ENCODE data around the gene CIT.

Gene CIT

DNA sequence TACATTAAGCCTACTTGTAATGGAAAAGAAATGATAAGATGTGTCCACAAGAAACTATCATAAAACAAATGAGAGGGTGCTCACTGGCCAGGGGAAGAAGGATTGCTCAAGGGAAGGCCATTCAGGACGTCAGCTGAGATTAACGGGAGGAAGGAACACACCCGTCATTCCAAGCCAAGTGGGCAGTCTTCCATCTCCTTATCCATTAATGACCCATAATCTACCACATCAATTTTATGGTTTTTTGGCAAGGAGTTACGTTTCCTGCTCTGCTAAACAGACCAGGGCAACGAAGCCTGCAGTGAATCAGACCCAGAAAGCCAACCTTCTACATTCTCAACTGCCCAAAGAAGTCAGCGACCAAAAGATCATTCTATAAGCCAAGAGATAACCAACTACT is 184.1 kb downstream of the CIT start:
- DNase-seq, result no peak

DNA sequence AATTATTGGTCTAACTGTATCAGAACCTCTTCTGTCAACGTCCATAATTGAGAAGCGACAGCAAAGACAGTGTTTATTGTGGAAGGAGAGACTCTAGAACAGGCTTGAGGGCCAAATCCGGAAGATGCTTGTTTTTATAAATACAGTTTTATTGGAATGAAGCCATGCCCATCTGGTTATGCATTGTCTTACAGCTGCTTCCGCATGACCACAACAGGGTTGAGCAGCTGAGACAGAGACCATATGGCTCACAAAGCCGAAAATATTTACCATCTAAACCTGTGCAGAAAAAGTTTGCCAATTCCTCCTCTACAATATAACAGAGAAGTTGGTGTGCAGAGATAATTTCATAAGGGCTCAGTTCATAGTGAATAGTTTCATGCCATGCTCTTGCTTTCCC is 184.7 kb downstream of the CIT start:
- DNase-seq, result no peak

DNA sequence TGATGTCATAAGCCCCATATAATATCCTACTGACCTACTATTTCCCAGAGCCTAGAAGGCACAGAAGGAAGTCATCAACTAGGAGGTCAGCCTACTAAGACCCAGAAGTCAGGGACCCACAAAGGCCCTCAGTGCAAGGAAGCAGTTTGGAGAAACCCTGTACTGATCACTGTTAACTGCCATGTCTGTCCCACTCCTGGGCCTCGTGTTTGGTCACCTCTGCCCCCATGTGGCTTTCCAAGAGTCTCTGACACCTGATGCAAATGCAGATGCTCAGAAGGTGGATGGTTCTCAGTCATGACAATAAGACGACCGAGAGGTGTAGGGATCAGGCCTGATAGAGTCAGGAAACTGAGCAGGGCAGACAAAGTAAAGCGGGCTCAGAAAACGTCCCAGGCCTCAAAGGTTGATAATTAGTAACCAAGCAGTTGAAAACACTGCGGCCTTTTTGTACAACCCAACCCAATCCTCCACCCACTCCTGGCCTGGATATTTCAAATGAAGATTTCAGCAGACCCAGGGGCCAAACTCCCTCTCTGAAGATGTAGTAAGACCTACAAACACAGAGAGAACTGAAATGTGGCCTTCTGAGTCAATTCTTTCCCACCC is 185.8 kb downstream of the CIT start:
- DNase-seq, result no peak

DNA sequence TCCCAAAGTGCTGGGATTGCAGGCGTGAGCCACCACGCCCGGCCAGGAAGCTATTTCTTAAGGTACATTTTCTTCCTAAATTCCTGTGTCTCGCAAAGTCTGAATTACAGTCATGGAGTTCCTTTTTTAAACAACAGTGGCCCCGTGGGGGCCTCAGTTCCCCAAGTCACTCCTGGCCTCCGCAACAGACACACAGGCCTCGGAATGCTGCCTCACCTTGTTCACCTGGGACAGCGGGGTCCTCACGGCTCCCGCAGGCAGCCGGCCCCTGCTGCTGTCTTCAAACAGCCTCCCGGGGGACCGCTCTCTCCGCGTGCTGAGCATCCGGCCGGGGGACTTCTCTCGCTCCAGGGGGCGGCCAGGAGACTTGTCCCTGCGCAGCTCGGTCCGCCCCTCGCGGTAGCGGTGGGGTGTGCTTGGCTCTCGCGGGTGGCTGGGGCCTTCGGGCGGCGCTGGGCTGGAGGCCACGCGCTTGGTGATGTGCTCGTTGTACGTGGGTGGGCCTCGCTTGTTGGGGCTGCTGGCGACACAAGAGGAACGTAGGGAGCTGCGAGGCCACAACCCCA is 187.1 kb downstream of the CIT start:
- no peak for DNase-seq

DNA sequence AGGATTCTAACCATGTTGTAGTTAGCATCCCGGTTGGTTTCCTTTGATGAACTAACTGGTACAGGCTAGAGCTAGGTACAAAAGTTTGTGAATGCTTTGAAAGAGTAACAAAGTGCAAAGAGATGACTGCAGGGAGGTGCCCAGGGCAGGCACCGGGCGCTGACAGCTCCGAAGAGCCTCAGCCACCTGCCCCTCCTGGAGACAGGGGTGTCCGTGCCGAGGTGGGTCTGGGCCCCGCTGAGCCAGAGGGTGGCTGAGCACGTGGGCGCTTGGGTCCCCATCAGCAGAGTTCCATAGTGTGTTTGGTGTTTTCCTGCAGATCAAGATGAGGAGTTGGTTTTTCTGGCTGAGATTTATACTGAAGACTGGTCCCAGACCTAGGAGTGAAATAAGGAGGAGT is 189.2 kb downstream of the CIT start:
- no peak for DNase-seq

DNA sequence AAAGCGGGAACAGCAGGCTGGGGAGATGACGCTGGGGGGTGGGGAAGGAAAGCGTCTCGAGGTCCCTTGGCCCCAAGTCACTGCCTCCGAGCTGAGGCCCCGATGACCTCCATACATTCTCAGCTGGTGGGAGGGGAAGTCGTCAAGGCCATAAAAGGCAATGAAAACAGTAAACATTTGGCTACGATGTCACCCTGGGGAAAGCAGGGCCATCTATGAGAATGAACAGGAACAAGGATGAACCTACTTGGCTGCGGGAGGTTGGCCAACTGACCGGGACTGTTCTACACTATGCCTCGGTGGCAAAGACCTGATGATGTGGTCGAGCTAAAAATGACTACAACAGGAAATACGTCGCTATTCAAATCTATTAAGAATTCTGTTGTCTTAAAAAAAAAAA is 189.7 kb downstream of the CIT start:
- DNase-seq, result no peak

DNA sequence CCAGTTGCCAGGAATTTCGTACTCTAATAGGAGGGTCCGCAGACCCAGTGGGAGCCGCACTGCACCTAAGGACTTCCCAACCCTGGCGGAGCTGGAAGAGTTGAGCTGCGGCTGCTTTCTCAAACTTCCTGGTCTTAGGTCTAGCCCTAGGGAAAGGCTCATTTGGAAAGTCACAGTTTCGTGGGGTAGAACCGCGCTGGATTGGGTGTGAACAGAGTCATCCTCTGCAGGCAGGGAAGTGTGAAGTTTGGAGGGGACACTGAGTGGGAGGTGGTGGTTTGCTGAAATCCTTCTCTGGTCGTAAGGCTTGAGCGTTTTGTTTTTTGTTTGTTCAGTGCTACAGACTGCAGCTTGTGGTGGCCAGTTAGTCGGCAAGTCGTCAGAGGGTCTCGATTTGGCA is 190.3 kb downstream of the CIT start:
- no peak for DNase-seq

DNA sequence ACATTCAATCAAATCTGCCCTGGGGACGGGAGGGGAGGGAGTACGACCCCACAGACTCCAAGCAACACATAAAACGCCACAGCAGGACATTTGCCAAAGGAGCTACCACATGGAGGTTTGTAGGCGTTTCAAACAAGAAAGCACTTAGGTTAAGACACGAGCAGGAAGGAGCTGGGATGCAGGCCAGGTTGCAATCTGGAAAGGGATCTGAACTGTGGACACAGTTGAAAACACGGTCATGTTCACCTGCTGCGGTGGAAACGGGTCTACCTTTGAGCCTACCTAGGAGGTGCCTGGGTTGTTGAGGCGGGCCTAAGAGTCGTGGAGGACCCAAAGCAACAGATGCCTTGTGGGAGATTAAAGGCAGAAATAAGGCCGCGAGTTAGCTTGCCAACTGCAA is 190.8 kb downstream of the CIT start:
- DNase-seq, result no peak

DNA sequence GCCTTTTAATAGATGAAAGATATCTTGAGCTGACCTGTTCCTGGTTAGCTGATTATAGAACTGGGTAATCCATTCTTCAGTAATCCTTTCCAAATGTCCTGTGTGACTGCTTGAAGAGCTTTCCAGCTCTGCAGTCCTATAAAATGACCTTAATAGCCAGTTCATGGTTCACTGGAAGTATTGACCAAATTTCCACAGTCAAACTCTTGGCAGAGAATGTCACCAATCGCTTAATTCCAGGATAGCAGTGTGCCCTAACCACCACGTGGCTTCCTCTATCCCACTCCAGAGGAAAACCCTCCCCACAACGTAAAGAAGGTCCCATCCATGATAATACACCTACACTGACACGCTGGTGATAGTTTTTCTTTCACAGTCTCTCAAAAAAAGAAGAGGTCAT is 191.7 kb downstream of the CIT start:
- no peak for DNase-seq

DNA sequence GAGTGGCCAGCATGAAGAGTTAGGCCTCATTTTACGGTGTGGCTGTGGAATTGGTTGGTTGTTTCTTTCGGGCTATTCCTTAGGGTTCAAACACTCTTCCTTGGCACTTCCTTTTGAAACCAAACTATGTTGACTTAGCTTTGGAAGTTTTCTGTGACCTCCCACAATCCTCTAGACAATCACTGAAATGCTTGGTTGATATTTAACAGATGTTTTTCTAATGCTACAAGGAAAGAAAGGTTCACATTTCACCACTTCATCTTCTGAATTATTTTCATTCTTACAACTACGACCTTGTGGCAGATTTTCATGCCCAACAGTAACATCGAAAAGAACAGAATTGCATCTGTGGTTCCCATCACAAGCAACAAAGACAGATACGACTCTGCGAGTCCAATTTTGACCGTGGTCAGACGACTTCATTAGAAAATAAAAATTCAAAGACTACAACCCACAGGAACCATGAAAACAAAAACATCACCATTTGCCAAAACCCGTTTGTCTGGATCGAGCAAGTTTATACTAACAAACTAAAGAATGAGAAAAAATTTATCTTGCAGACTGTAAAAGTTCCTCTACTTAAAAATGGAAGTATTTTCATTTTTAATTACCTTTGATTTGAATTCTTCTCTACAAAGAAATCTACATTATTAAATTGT is 192.3 kb downstream of the CIT start:
- no peak for DNase-seq

DNA sequence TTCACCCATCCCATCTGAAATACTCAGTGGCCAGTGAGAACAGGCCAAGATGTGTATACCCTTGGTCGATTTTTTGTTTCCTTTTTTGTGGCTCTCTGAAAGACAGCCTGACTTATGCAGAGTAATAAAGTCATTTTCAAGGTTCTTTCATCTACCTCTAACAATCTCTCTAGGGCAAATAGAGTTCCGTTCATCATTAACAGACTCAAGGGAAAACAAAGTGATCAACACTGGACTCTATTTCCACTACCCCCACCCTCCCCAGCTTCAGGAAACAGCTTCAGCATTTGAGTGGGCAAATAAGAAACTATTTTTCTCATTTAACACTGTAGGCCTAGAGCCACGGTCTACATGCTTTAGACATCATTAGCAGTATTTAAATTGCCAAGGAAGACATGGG is 193.3 kb downstream of the CIT start:
- no peak for DNase-seq

DNA sequence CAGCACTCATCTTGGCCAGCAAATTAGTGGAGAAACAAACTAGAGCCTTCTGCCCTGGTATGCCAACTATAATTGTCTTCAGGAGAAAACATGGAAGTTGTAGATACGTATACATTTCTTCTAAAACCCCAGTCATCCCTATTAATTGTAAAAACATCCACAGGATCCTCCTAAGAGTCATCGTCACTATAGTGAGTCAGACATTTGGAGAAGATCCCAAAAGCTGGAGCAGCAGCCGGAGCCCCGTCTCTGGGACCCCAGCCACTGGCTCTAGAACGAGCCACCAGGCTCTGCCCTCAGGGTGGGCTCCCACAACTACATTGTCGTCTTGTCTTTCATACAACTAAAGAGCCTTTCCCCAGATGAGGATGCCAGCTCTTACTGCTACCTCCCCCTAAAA is 193.7 kb downstream of the CIT start:
- no peak for DNase-seq

DNA sequence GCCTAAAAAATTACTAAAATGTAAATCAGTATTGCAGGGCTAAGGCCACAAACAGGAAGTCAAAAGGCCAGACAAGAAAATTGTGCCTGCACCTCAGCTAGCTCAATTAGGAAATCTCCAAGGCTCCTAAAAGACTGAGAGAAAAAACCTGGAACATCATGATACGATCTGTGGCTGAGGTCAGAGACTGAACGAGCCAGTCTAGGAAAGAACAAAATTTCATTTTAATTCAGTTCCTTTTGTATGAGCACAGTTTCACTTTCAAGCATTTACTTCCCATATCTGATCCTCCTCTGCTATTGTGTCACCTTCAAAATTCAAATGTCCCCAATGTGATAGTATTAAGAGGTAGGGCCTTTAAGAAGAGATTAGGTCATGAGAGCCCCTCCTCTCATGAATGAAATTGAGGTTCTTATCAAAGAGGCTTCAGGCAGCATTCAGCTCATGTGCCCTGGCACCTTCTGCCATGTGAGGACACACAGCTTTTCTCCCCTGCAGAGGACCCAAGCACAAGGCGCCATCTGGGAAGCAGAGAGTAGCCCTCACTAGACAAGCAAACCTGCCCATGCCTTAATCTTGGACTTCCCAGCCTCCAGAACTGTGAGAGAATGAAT is 194.4 kb downstream of the CIT start:
- DNase-seq, result peak; percentile 28 to 74 (median 56)

DNA sequence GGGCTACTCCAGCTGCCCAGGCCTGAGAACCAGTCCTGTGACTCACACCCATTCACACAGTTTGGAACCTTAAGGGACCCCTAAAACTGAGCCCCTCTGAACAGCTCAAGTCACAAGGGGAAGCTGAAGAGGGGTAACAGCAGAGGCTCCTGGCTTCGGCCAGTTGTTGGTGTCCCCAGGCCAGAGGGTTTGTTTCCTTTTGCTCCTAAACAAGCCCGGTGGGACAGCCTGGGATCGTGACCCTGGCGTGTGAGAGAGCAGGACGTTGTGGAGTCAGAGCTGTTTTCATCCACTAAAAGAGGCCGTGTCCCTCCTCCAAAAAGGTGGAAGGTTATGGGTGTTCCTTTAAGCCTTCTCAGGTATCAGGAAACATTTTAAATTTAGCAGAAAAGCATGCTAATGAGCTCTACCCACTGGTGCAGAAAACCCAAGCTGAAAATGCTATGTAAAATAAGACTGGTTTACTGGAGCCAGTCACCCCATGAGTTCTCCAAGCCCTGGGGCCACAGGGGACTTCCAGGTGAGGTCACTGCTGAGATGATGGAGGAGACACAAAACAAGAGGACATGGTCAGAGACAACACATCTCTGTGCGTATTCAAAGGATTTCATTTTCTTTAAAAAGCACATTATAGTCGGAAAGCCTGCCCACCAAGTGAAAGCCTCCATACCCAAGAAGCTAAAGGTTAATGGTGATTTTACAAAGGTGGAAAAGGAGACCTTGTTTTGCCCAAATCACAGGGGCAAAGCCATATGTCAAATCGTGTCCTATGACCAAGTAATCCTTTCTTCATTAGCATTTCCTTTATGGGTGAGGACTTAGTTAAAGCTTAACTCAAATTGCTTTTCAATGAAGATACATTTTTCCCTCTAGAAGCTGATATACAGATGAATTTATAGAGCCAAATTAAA is 195.1 kb downstream of the CIT start:
- DNase-seq, result peak in 1 of 4 experiments; percentile 11

DNA sequence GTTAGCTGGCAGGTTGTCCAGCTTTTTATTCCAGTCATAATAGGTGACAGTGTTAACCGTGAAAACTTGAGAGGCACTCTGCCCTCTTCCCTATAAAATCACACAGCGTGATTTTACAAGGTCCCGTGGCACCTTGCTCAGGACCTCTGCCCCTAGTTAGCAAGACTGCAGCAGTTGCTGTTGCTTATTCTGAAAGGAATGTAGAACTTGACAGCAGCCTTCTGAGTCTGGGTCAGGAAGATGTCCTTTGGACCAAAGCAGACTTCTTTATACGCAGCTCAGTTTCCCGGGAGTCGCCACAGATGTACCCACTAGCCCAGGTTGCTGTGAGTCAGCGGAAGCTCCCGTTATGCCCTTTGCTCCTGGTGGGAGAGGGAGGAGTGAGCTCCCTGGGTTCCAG is 196.0 kb downstream of the CIT start:
- no peak for DNase-seq

DNA sequence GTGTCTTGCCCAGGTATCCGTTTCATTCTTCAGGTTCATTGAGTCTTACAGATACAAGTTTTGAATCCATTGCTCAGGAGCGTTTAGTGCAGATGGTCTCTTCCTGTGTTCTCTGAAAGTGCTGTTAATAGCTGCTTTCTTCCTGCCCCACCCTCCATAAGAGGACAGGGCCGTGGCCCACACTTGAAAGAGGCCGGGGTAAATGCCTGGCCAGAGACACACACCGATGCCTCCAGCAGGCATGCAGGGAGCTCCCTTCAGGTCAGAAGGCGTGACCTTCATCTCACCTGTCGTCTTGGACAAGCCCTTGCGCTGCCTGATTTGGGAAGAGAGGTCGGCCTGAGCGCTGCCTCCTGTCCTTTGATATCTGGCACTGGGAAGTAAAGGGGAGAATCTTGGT is 197.6 kb downstream of the CIT start:
- no peak for DNase-seq

DNA sequence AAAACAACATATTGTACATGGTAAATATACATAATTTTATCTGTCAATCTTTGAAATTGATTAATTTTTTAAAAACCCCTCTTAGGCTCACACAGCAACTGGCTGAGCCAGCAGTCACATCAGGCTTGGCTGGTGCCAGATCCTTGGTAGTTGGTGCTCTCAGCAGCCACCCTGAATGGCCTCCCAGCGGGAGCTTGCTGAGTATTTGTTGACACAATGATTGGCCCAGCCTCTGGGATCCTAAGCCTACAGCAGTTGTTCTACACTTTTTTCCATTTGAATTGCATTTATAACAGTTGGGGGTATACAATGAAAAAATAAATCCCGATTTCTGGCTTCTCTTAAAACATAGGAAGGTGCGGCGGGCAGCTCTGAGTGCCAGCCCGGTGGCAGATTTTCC is 198.0 kb downstream of the CIT start:
- DNase-seq, result no peak

DNA sequence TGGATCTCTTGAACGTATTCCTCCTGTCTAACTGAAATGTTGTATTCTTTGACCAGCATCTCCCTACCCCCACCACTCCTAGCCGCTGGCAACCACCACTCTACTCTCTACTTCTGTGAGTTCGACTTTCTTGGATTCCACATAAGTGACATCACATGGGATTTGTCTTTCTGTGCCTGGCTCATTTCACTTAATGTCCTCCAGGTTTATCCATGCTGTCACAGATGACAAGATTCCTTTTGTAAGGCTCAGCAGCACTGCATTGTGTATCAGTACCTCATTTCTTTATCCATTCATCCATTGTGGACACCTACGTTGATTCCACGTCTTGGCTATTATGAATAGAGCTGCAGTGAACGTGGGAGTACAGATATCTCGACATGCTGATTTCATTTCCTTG is 198.7 kb downstream of the CIT start:
- no peak for DNase-seq

DNA sequence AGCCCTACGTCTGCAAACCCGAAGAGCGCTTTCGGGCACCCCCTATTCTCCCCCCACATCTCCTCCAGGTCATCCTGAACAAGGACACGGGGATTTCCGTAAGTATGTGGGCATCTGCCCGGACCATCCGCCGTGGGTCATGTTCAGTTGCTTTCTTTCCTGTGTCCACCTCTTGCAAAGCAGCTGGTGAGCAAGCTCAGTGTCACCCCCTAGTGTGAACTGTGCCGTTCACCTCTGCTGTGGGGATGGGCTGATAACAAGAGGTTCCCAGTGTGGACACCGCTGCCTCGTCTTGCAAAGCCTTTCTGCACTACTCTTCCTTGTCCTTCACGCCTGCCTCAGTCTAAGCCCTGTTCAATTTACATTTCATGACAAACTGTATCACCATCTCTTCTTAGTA is 200.5 kb downstream of the CIT start:
- no peak for DNase-seq

DNA sequence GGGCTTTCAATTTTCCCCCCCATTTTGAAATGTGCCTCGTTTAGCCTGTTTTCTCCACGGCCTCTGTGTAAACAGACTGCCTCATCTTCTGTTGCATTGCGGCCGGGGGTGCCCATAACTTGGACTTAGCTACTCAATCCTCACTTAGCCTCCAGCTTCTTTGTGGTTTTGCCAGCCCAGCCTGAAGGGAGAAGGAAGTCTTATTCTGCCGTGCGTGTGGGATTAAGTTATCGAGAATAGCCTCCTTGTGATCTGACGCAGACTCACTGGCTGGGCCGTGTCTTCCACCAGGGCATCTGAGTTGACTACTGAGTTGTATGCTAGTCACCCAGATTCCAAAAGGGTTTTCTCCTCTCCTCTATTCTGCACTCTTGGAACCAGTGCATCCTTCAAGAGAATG is 201.1 kb downstream of the CIT start:
- peak in 3 of 4 experiments; percentile 6 to 17 (median 12) for DNase-seq

DNA sequence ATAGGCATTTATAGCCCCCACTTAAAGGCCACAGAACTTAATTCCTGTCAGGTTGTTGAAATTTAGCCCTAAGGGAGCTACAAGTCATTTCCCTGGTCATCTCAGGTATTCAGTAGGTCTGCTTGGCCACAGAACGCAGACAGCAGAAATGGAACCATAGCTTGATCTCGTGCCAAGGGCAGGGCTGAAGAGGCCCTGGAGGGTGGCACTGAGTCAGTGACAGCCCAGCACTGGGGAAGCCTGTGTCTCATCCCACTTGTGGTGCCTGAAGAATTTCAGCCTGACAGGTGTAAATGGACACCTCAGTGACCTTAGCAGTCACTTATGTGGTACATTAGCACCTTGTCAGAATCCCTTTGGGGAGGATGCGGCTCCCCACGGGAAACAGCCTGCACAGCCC is 202.6 kb downstream of the CIT start:
- DNase-seq, result no peak

DNA sequence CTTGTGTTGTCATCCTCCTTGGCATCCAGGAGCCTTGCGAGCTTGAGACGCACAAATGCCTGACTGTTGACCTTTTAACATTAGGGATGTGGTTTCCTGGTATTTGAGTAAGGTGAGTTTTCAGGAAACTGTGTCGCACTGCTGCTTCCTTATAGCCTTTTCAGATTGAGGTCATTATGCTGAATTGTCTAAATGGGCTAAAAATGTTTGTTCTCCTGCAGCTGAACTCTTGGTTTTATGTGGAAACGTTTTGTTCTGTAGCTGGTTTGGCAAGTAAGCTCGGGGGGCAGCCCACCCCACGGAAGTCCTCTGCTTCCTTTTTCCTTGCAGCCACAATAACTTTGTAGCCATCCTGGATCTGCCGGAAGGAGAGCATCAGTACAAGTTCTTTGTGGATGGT is 203.5 kb downstream of the CIT start:
- peak in 3 of 4 experiments; percentile 9 to 41 (median 22) for DNase-seq

DNA sequence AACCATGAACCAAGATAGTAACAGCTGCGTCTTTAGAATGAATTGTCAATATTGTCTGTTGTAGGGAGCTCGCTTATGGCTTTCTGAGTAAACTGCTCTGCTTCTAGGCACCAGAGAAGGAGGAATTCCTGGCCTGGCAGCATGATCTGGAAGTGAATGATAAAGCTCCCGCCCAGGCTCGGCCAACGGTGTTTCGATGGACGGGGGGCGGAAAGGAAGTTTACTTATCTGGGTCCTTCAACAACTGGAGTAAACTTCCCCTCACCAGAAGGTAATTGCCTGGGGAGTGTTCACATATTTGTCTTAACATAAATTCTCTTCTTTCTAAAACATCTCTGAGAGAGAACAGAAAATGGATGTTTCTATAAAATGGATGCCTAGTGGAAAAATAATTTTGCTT is 204.9 kb downstream of the CIT start:
- no peak for DNase-seq

Data from suppressor macrophage (primary cell).